Calu3 (cell line): ENCODE measurements around the gene CENPO. TPM values are rescaled to one million over a fixed set of nuclear protein-coding genes. Genes with fewer than 3 reads are reported as not detected.

Experiments
- BruUV-seq: library from RNA; stranded (reverse); fragments of 400-500 nt; replicated peaks from 2 replicates; lab custom pipeline; 2021; lab: Mats Ljungman, UMichigan
- CTCF ChIA-PET: fragments of 300-600 bp; sonication (Branson Sonifier 250); formaldehyde crosslinking; loops from one replicate; lab custom pipeline; 2022; ENCODE audit warnings: antibody characterized with exemption; lab: Charles Lee
- DNase-seq: peaks from one replicate; pipeline ENCODE4 v3.0.0; 2022
- H3K27ac Mint-ChIP-seq: one replicate; pipeline ENCODE4 v1.8.0; 2022; ENCODE audit warnings: mixed read lengths; ENCODE audit not compliant: unreplicated experiment
- H3K27me3 Mint-ChIP-seq: one replicate; pipeline ENCODE4 v1.8.0; 2022; ENCODE audit warnings: mixed read lengths; ENCODE audit not compliant: unreplicated experiment
- H3K36me3 Mint-ChIP-seq: one replicate; pipeline ENCODE4 v1.8.0; 2022; ENCODE audit warnings: mild to moderate bottlenecking, moderate library complexity, mixed read lengths; ENCODE audit not compliant: insufficient read depth, unreplicated experiment
- H3K4me1 Mint-ChIP-seq: one replicate; pipeline ENCODE4 v1.8.0; 2022; ENCODE audit warnings: mild to moderate bottlenecking, low read depth, mixed read lengths; ENCODE audit not compliant: unreplicated experiment
- H3K4me3 Mint-ChIP-seq: one replicate; pipeline ENCODE4 v1.8.0; 2022; ENCODE audit warnings: mild to moderate bottlenecking, low read depth, moderate library complexity, mixed read lengths; ENCODE audit not compliant: unreplicated experiment
- H3K9me3 Mint-ChIP-seq: one replicate; pipeline ENCODE4 v1.8.0; 2022; ENCODE audit warnings: low read depth, mixed read lengths; ENCODE audit not compliant: unreplicated experiment
- intact Hi-C: fragments of 100-400 bp; cut with micrococcal nuclease; formaldehyde crosslinking; loops from one replicate; pipeline ENCODE4 v1.10.0; 2022; ENCODE audit not compliant: unreplicated experiment
- total RNA-seq: library from RNA; stranded (reverse); gene quantifications from 2 replicates; pipeline ENCODE4 v1.2.3, GENCODE V29; 2022
- TF ChIP-seq, protein P1 (sequence below): fragments of 200-600 bp; IDR thresholded peaks from one replicate; pipeline ENCODE4 v1.8.0; 2022; ENCODE audit warnings: antibody characterized with exemption; ENCODE audit not compliant: unreplicated experiment

CENPO gene
- total RNA-seq, 1 experiment from 2014 or later: 43.1 TPM

GRCh38 chr2:24820175-24820513, 26.9 kb downstream of the CENPO start:
- no TSS peak for BruUV-seq

GRCh38 chr2:24820598-24821432, 27.6 kb downstream of the CENPO start:
- no peaks in the 10 kb centered on the region for H3K4me1 Mint-ChIP-seq
- CTCF ChIA-PET: no interaction called here
- no peak for DNase-seq
- TF ChIP-seq, protein P1, sequence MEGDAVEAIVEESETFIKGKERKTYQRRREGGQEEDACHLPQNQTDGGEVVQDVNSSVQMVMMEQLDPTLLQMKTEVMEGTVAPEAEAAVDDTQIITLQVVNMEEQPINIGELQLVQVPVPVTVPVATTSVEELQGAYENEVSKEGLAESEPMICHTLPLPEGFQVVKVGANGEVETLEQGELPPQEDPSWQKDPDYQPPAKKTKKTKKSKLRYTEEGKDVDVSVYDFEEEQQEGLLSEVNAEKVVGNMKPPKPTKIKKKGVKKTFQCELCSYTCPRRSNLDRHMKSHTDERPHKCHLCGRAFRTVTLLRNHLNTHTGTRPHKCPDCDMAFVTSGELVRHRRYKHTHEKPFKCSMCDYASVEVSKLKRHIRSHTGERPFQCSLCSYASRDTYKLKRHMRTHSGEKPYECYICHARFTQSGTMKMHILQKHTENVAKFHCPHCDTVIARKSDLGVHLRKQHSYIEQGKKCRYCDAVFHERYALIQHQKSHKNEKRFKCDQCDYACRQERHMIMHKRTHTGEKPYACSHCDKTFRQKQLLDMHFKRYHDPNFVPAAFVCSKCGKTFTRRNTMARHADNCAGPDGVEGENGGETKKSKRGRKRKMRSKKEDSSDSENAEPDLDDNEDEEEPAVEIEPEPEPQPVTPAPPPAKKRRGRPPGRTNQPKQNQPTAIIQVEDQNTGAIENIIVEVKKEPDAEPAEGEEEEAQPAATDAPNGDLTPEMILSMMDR: no peak
- intact Hi-C loops: no loop called here
- peaks cover 48% of the 10 kb centered on the region for H3K36me3 Mint-ChIP-seq
- no peak overlapping the region for H3K4me3 Mint-ChIP-seq
- no peaks in the 10 kb centered on the region for H3K9me3 Mint-ChIP-seq
- no TSS peak for BruUV-seq
- H3K27ac Mint-ChIP-seq: no peak overlapping the region
- H3K27me3 Mint-ChIP-seq: no peaks in the 10 kb centered on the region

More at GRCh38 chr2:24820175-24820513, 26.9 kb downstream of the CENPO start:
- intact Hi-C loops: no loop called here
- H3K27ac Mint-ChIP-seq: no peak overlapping the region
- no peaks in the 10 kb centered on the region for H3K9me3 Mint-ChIP-seq
- H3K4me3 Mint-ChIP-seq: no peak overlapping the region
- H3K36me3 Mint-ChIP-seq: peaks cover 43% of the 10 kb centered on the region
- H3K4me1 Mint-ChIP-seq: no peaks in the 10 kb centered on the region
- TF ChIP-seq, protein P1: no peak
- H3K27me3 Mint-ChIP-seq: no peaks in the 10 kb centered on the region
- CTCF ChIA-PET: no interaction called here
- no peak for DNase-seq

- Mint-ChIP-seq H3K4me1 (no peaks in the 10 kb centered on the region), H3K9me3 (no peaks in the 10 kb centered on the region), H3K27ac (no peak overlapping the region), H3K4me3 (no peak overlapping the region), H3K36me3 (peaks cover 53% of the 10 kb centered on the region), H3K27me3 (no peaks in the 10 kb centered on the region)
- BruUV-seq: no TSS peak
- intact Hi-C loops: no loop called here
- no peak for DNase-seq
- CTCF ChIA-PET: no interaction called here
- TF ChIP-seq, protein P1: no peak
Measured at GRCh38 chr2:24821433-24821891, 28.2 kb downstream of the CENPO start.

DNA sequence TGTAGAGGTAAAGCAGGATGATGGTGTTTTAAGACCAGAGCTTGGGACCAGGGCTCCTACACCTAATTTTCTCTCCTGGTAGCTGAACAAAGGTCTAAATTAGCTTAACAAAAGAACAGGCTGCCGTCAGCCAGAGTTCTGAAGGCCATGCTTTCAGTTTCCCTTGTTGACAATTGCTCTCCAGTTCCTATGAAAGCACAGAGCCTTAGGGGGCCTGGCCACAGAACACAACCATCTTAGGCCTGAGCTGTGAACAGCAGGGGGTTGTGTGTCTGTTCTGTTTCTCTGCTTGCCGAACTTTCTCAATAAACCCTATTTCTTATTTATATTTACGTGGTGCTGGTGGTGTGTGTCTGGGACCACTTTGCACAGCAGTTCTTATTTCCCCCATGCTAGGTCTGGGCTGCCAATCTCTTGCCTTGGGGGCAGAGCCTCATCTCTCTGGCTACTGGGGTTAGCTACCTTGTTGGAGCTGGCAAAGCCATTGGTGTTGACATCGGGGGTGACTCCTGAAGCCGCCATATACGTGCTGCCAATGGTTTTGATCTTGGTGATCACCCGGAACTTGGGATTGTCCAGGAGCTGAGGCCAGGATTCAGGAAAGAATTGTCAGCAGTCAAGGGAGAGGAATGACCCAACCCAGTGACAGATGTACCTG, 29.0 kb downstream of the CENPO start:
- no peak for DNase-seq
- TF ChIP-seq, protein P1: no peak
- H3K4me3 Mint-ChIP-seq: no peak overlapping the region
- peaks cover 48% of the 10 kb centered on the region for H3K36me3 Mint-ChIP-seq
- CTCF ChIA-PET: interaction anchor here (0.5 kb wide), 1 partner anchor 235 kb away, joined by 3 read pairs; no protein-coding TSS in a partner anchor
- no TSS peak for BruUV-seq
- no peaks in the 10 kb centered on the region for H3K27me3 Mint-ChIP-seq
- no peaks in the 10 kb centered on the region for H3K4me1 Mint-ChIP-seq
- H3K27ac Mint-ChIP-seq: no peak overlapping the region
- intact Hi-C loops: no loop called here
- no peaks in the 10 kb centered on the region for H3K9me3 Mint-ChIP-seq
